Left forelimb (tissue), 1 donor: ENCODE results near the gene MAP4.

Source experiments
- DNase-seq: peaks from one replicate; pipeline ENCODE4 v3.0.0-alpha.2; 2018; ENCODE audit warnings: low spot score

Gene MAP4

DNA sequence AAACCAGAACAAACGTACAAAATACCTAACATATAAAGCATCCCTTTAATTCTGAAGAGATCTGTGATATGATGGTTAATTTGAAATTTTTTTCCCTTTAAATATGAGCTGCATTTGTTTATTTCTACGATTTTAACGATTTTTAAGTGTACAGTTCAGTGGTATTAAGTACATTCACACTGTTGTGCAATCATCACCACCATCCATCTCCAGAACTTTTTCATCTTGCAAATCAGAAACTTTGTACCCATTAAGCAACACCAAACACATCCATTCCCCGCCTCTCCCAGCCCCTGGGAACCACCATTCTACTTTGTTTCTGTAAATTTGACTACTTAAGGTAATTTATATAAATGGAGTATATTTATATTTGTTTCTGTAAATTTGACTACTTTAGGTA, 51.5 kb downstream of the MAP4 start:
- DNase-seq = no peak

DNA sequence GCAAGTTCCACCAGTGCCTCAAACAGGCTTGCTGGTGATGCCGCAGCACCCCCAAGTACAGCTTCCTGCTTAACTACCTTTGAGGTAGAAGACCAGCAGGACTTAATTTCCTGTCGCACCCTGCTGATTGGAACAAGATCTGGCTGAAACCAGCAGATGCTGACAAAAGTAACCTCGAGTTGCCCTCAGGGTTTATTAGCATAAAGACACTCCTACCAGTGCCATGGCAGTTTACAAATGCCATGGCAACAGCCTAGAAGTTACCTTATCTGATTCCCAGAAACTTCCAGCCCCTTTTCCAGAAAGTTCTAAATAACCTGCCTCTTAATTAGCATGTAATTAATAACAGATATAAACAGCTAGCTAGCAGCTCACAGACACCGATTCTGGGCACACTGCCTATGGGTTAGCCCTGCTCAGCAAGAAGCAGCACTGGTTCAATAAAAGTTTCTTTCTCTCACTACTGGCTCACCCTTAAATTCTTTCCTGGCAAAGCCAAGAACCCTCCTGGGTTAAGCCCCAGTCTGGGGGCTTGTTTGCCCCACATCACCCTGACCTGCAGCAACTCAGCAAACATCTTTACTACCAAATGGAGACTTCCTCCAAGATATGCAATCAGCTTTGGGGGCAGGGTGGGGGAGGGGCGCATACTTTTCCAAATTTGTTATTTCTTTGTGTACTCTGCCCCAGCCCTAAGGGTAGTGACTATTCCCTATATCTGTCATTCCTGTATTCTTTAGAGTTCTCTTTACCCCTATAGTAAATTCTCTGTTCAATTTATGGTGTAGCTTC, 54.2 kb downstream of the MAP4 start:
- no peak for DNase-seq

DNA sequence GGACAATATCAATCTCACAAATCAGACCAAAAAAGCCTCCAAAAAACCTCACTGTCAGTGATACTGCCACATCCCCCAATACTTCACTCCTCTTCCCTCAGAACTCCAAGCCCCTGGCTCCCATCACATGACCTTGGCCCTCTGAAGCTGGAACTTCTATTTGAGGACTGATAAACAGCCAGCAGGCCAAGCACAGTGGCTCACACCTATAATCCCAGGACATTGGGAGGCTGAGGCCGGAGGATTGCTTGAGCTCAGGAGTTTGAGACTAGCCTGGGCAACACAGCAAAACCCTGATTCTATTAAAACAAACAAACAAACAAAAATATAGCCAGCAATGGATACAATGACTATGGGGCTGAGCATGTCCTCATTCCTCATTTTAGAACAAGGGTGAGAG, 55.2 kb downstream of the MAP4 start:
- DNase-seq = no peak

DNA sequence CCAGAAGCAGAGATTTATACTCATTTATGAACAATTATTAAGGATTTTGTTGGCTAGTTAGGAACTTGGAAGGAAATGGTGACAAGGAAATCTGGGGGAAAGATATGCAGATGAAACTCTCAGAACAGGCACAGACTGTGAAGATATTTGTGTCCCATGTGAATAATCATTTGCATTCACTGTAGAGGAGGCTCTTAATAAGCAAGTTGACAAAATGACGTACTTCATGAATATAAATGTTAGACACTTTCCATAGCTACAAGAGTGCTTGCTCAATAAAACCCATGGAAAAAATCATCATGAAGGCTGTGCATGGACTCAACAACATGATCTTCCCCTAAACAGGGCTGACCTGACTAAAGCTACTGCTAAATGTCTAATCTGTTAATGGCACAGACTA, 59.7 kb downstream of the MAP4 start:
- DNase-seq = no peak

DNA sequence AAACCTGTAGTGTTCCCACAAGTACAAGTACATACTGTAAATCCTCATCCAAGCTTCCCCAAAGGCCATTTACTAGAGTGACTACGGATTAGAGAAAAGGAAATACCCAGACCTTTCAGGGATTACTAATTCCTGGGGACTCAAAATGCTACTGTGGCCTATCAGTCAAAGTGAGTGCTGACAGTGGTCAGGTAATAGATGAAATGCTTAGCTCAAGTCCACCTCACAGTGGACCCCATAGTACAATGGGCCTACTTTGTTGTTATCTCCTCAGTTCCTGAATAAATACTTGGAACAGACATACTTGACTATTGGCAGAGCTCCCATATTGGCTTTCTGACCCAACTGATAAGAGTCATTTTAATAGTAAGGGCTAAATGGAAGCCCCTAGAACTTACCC, 61.6 kb downstream of the MAP4 start:
- no peak for DNase-seq

DNA sequence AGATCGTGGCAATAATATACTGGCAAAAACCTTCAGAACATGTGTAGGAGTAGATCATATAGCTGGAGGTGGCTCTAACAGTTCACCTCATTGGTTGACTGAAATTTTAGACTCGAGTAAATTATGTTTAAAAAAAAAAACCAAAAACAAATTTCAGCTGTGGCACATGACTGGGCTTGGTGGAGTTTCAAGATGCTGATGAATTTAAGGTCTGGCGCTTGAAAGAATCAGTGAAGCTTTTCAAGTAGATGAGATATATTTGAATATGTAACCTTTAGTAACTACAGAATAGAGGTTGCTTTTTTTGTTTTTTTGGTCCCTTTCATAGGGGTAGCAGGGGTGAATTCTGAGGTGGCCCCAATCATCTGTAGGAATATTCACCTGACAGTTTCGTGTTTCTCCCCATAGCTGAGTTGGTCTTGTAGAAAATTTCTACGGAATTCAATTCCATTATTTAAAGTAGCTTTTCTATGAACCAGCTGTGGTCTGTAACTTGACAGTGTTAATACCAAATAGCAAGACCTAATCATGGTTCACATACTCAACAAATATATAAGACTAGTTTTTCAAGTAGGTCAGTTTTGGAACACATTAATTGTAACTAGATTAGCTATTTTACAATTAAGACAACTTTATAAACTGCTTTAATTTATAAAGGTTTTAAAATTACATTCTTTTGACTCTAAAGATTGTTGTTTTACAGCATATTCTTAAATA, 65.6 kb downstream of the MAP4 start:
- no peak for DNase-seq

DNA sequence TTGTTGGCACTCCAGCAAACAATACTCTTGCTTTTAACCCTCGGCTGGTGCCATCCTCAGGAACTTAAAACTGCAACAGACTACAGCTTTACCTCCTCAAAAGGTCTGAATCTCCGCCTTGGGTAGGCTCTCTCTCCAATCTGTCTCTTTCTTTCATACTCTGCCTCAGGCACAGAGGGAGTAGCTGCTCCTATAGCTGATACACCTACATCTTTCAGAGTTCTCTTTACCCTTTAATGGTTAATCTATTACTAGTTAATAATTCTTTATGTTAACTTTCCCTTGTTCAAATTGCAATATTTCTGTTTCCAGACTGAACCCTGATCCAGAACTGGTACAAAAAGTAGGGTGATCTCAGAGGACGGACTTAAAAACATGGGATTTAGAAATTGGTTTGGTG, 66.2 kb downstream of the MAP4 start:
- no peak for DNase-seq

DNA sequence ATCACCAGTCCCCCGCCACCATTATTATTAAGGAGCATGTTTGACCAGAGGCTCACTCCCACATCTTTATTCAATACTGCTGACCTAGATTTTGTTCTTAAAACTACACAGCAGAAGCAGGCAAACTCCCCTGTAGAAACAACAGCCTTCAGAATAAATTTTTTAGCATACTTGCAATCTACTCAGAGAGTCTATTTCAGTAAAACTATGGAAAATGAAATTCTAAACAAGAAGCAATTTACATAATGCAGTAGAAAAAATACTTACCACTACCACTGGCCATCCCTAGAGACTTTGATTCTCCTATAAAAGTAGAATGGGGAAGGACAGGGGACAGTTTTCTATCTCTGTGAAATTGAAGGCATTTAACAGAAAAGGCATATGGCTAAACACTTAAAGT, 76.0 kb downstream of the MAP4 start:
- no peak for DNase-seq

DNA sequence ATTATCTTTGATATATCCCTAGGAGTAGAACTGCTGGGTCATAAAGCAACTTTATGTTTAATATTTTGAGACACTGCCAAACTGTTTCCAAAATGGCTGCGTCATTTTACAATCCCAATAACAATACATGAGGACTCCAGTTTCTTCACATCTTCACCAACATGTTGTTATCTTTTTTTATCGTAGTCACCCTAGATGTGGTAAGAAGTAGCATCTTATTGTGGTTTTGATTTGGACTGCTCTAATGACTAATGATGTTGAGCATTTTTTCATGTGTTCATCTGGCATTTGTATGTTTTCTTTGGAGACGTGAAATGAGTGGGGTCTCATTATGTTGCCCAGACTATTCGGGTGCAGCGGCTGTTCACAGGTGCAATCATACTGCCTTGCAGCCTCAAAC, 83.8 kb downstream of the MAP4 start:
- no peak for DNase-seq

DNA sequence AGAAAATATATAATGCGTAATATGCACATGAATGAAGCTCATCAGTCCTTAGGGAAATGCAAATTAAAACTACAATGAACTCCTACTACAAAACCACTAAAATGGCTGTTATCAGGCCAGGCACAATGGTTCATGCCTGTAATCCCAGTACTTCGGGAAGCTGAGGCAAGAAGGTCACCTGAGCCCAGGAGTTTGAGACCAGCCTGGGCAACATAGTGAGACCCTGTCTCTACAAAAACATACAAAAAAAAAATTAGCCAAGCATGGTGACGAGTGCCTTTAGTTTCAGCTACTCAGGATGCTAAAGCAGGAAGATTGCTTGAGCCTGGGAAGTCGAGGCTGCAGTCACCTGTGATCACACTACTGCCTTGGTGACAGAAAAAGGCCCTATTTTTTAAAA, 85.2 kb downstream of the MAP4 start:
- DNase-seq = no peak

DNA sequence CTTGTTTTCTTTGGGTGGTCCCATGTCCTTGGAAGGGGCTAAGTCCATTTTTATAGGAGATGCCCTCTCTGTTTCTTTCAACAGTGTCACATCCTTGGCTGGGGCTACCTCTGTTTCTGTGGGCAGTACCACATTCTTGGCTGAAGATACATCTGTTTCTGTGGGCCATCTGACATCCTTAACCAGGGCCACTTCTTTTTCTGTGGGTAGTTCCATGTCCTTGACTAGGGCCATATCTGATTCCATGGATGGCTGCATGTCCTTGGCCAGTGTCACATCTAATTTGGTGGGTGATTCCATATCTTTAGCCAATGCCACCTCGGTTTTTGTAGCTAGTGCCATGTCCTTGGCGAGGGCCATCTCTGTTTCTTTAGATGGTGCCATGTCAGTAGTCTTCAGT, 99.5 kb downstream of the MAP4 start:
- no peak for DNase-seq

DNA sequence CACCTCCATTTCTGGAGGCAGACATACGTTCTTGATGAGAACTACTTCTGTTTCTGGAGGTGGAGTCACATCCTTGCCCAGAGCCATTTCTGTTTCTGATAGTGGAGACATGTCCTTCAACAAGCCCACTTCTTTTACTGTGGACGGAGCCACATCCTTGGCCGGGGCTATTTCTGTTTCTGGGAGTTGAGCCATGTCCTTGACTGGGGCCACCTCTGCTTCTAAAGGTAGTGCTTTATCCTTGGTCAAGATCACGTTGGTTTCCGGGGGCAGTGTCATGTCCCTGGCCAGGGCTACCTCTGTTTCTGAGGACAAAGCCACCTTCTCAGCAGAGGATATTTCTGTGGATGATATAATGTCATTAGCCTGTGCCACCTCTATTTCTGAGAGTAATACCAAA, 100.0 kb downstream of the MAP4 start:
- DNase-seq = no peak

DNA sequence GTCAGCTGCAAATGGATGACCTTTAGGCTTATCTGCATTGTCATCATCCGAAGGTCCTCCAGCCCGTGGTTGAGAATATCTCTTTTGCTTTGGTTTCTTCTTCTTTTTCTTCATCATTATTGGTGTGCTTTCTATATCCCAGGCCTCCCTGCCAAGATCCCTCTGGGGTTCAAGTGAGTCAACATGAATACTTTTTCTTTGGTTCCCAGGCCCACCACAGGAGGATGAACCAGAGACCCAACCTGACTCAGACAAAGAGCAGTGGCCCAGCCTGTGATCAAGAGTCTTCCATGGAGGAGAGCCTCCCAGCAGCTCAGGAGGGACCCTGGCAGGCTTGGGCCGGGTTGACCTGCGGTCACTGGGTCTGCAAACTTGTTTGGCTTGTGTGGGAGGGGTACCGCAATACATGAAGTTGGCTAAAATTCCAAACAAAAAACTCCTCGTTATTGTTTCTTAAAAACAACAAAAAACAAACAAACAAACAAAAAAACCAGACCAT, 104.2 kb downstream of the MAP4 start:
- no peak for DNase-seq

DNA sequence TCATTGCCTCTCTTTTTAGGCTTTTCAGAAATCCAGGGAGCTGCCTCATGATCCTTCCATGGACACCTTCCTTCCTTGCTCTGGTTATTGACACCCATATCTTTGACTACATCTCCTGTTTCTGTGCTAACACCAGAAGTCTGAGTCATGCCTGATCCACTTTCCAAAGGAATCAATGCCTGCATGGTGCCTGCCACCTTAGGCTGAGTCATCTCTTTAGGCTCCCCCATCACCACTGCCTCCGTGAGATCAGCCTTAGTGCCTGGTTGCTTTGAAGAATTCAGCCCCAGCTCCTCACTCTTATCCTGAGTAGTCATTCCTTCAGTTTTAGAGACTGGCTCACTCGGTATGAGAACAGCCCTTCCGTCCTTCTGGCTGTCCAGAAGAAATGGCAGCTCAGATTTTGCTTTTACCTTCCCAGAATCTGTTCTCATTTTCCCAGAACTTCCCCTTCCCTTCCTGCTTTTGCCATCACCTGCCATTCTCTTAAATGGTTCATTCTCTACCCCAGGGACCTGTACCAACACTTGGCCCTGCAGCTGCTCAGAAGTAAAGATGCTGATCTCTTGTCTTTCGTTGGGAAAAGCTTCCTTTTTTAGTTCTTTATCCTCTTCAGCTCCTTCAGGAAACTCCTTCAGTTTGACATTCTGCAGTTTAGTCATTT, 105.3 kb downstream of the MAP4 start:
- no peak for DNase-seq

DNA sequence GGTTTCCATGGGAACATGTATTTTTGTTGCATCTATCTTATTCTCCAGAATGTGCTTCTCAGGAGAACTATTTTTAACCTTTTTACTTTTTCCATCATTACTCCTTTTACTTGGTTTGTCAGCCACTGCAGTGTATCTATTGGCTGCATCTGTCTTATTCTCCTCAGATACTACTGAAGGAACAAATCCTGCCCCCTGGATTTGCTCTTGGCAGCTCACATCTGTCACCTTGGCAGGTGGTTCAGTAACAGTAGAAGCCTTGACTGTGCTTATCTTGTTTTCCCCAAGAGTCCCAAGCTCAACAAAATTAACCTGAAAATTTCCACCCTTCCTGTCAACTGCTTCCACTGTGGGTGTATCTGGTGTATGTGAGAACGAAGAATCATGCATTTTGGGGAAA, 106.0 kb downstream of the MAP4 start:
- no peak for DNase-seq

DNA sequence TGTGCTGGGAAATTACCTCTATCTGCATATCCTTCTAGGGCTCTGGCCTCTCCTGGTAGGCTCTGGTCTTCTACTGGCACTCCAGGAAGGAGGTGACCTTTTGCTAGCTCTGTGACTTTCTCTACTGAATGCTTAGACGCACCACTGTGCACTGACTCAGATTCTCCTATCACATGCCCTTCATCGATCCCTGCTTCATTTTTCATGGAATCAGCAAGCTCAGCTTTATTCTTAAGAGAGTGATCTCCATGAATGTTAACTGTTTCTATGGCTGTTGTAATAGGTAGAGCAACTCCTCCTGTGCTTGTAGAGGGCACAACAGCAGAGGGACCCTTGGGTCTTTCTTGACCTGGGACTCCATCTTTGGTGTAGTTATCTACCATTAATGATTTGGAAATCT, 106.6 kb downstream of the MAP4 start:
- no peak for DNase-seq

DNA sequence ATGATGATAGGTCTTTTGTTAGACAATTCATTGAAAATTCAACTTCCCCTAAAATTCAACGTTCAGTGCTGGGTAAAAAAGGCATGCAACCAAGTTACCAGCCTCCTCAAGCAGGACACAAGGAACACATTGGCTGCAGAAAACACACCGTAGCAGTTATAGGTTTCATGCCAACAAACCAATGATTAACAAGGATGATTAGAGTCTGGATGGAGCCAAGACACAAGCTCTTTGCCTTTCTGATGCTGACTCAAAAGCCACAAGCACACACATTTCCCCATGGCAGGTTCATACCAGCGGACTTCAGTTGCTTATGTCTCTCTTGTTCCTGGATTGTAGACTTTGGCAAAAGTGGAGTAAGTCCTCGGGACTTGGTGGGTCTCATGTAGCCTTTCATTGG, 107.5 kb downstream of the MAP4 start:
- no peak for DNase-seq

DNA sequence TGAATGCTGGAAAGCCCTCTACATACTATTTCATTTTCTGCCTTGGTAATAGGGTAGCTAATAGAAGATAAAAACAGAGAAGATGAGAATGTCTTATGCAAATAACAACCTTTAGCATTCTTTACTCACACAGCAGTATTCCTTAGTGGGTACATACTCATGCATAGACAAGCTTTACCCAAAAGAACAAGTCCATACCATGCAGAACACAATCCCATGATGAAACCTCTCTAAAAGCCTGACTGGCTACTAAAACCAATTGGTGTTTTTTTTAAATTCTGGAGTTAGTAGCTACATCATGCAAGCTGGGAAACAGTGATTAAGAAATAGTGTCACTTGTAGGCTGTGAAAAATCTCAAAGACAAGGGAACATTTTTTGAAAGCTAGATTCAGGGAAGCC, 108.4 kb downstream of the MAP4 start:
- no peak for DNase-seq

DNA sequence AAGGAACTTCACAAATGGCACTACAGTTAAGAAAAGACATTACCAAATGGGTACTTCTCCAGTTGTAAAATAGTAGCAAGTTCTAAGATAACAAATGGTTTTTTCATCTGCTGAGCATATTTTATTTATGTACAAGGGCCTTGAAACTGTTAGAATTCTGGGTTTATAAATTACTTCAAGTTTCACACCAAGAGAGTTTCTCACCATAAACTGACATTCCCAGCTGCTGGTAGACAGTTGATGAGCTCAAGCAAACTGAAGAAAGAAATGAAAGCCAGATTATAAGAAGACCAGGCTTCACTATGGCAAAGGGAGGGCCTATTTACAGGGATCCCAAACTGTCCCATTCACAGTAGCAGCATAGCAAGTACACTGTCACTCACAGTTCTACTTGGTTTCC, 113.5 kb downstream of the MAP4 start:
- no peak for DNase-seq

DNA sequence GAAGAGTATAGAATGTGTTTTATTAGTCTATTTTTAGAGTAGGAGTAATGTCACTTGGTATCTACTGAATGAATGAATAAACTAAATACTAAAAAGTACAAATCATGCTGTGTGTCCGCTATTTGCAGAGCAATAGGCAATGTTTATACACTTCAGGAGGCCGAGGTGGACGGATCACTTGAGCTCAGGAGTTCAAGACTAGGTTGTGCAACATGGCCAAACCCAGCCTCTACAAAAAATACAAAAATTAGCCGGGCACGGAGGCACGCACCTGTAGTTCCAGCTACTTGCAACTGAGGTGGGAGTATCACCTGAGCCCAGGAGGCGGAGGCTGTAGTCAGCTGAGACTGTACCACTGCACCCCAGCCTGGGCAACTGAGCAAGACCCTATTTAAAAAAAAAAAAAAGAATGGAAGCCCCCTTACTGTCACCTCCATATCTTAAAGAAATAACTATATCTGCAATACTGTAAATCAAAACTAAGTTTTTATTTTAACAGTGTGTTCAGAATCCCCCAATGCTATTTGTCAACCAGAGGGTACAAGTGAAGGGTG, 114.9 kb downstream of the MAP4 start:
- DNase-seq = no peak

DNA sequence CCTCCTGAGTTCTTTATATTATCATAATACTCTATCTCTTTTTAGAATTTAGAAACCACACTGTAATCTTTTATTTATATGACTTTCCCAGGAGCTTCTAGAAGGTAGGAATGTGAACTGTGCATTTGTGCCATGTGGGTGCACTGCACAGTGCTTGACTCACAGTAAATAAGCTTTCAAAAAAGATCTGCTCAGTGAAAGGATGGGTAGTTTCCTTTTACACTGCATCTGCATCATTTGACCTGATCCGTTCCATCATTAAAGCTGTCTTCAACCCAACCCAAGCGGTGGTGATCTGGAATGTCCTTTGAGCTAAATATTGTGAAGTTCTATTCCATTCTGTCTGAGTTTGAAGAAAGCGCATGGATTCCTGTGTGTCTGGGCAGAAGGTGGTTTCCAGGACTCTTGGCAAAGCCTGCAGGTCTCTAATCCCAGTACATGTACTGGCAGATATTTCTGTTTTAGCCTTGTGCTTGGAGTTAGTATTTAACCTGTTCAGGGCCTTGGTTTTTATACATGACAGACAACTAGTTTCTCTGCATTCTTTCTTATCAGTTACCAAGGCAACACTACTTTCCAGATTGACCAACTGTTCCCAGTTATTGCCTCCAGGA, 116.6 kb downstream of the MAP4 start:
- no peak for DNase-seq

DNA sequence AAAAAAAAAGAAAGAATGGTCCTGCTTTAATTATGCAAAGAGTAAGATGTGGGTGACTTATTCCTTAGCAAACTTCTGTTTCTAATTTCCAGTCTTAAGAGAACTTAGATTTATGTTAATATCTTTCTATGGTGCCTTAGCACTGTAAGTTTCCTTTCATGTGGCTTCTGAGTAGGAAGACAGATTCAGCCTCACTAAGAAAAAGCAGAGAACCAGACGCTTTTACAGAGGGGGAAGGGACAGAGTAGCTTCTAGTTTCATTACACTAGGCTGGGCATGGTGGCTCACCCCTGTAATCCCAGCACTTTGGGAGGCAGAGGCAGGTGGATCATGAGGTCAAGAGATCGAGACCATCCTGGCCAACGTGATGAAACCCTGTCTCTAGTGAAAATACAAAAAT, 118.3 kb downstream of the MAP4 start:
- DNase-seq = no peak
